Neutrophil (primary cell): ENCODE measurements around the gene EVL.

Experiments
- H3K27ac ChIP-seq: fragments of 200-600 bp; sonication (generic); 2 replicates; pipeline ENCODE4 v1.5.1; 2016; ENCODE audit warnings: mild to moderate bottlenecking, moderate library complexity
- H3K27me3 ChIP-seq: fragments of 200-600 bp; sonication (generic); 2 replicates; pipeline ENCODE4 v1.6.0; 2016; ENCODE audit warnings: mild to moderate bottlenecking
- H3K36me3 ChIP-seq: fragments of 200-600 bp; sonication (generic); 2 replicates; pipeline ENCODE4 v1.5.1; 2017
- H3K4me1 ChIP-seq, 2 experiments: fragments of 200-600 bp in 1 of 2; sonication (generic) in 1 of 2; 1 replicate in 1 of 2; 2 replicates in 1 of 2; pipeline versions ENCODE4 v1.5.1 to v1.6.1; 2013 to 2016; ENCODE audit warnings: low read depth in 1 of 2, low read length in 1 of 2, mild to moderate bottlenecking in 1 of 2, moderate library complexity in 1 of 2; ENCODE audit not compliant: control insufficient read depth in 1 of 2, insufficient read depth in 1 of 2
- H3K4me3 ChIP-seq, 2 experiments: fragments of 200-600 bp in 1 of 2; sonication (generic) in 1 of 2; 1 replicate in 1 of 2; 2 replicates in 1 of 2; pipeline ENCODE4 v1.5.1; 2013 to 2016; ENCODE audit warnings: low read depth in 1 of 2, low read length in 1 of 2, mild to moderate bottlenecking in 1 of 2, moderate library complexity in 1 of 2
- H3K9me3 ChIP-seq: fragments of 200-600 bp; sonication (generic); 2 replicates; pipeline ENCODE4 v1.5.1; 2016
- CTCF ChIP-seq: fragments of 200-600 bp; sonication (generic); IDR thresholded peaks from 2 replicates; pipeline ENCODE4 v1.5.1; 2016; ENCODE audit warnings: antibody characterized with exemption

EVL gene

GRCh38 chr14:100122481-100123223 is 57.4 kb downstream of the EVL start:
- H3K36me3 ChIP-seq, result peaks cover 5% of the 10 kb centered on the region
- H3K9me3 ChIP-seq, result no peaks in the 10 kb centered on the region
- no peak for TF ChIP-seq CTCF
- H3K27me3 ChIP-seq, result no peaks in the 10 kb centered on the region
- H3K4me3 ChIP-seq, result no peak overlapping the region
- peaks cover 0 to 15% of the 10 kb centered on the region in 2 experiments for H3K4me1 ChIP-seq
- H3K27ac ChIP-seq, result no peak overlapping the region

DNA sequence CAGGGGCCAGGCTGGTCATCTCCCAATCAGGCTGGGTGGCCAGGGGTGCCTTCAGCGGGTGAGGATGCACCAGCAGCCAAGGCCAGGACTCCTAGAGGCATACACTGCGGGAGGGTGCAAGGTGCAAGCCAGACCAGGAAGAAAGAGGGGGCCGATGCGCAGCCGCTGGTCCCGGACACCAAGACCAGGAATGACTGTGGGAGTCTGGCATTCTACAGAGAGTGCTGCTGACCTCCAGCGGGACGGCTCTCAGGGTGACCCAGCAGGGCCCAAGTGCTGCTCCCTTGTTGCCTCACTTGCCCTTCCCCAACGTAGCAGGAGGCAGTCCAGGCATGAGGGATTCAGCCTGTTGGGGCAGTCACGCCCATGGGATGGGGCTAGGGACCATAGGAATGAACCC is 58.4 kb downstream of the EVL start:
- no peak for TF ChIP-seq CTCF
- Histone ChIP-seq H3K4me1 (peaks cover 0 to 15% of the 10 kb centered on the region in 2 experiments), H3K36me3 (peaks cover 5% of the 10 kb centered on the region), H3K27me3 (no peaks in the 10 kb centered on the region), H3K27ac (no peak overlapping the region), H3K4me3 (no peak overlapping the region), H3K9me3 (no peaks in the 10 kb centered on the region)

GRCh38 chr14:100124551-100125088 is 59.4 kb downstream of the EVL start:
- no peaks in the 10 kb centered on the region for H3K9me3 ChIP-seq
- H3K36me3 ChIP-seq, result peaks cover 6% of the 10 kb centered on the region
- no peak overlapping the region for H3K4me3 ChIP-seq

GRCh38 chr14:100126401-100126800 is 61.2 kb downstream of the EVL start:
- H3K4me3 ChIP-seq, result no peak overlapping the region
- H3K36me3 ChIP-seq, result peaks cover 15% of the 10 kb centered on the region
- peaks cover 0 to 12% of the 10 kb centered on the region in 2 experiments for H3K4me1 ChIP-seq
- TF ChIP-seq CTCF, result no peak
- H3K27ac ChIP-seq, result no peak overlapping the region
- H3K27me3 ChIP-seq, result no peaks in the 10 kb centered on the region
- H3K9me3 ChIP-seq, result no peaks in the 10 kb centered on the region

More at GRCh38 chr14:100124551-100125088, 59.4 kb downstream of the EVL start:
- Histone ChIP-seq H3K27me3 (no peaks in the 10 kb centered on the region), H3K27ac (no peak overlapping the region), H3K4me1 (peaks cover 0 to 15% of the 10 kb centered on the region in 2 experiments)
- no peak for TF ChIP-seq CTCF

DNA sequence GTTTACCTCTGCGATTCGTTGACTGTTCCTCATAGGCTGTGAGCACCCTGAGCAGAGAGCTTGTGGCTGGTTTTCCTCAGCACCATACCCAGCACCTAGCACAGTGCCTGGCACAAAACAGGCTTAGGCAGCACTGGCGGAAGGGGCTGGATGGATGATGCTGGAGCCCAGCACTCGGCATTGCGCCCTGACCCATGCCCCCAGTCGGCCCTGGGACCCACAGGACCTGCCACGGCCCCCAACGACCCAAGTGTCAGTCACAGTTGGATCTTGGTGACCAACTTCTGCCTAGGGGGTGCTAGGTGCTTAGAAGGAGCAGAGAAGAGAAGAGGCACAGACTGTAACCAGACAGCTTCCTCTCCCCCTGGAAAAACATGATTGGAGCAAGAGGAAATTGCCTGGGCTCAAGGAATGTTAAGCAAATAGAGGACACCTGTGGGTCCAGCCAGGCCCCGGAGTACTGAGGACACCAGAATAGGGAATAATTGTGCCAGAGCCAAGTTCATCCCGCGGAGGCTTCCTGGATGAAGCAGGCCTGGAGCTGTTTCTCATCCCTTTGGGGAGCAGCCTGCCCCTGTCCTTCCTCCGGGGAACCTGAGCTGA is 62.7 kb downstream of the EVL start:
- Histone ChIP-seq H3K36me3 (peaks cover 28% of the 10 kb centered on the region), H3K27me3 (no peaks in the 10 kb centered on the region), H3K4me1 (no peaks in the 10 kb centered on the region), H3K4me3 (no peak overlapping the region), H3K27ac (no peak overlapping the region), H3K9me3 (no peaks in the 10 kb centered on the region)
- no peak for TF ChIP-seq CTCF
